GM12891 (cell line): ENCODE data around the gene DPRX.

Experiments used
- POLR2A ChIP-seq: IDR thresholded peaks from 2 replicates; pipeline ENCODE4 v1.6.1; 2011; ENCODE audit warnings: low read depth, low read length, control low read depth
- POLR2AphosphoS5 ChIP-seq: IDR thresholded peaks from 2 replicates; pipeline ENCODE4 v1.6.1; 2011; ENCODE audit warnings: low read depth, low read length, control low read depth
- SPI1 ChIP-seq: IDR thresholded peaks from 2 replicates; pipeline ENCODE4 v1.6.1; 2011; ENCODE audit warnings: low read depth, low read length, control low read depth
- TAF1 ChIP-seq: IDR thresholded peaks from 2 replicates; pipeline ENCODE4 v1.6.1; 2011; ENCODE audit warnings: low read depth, low read length, control low read depth

DNA sequence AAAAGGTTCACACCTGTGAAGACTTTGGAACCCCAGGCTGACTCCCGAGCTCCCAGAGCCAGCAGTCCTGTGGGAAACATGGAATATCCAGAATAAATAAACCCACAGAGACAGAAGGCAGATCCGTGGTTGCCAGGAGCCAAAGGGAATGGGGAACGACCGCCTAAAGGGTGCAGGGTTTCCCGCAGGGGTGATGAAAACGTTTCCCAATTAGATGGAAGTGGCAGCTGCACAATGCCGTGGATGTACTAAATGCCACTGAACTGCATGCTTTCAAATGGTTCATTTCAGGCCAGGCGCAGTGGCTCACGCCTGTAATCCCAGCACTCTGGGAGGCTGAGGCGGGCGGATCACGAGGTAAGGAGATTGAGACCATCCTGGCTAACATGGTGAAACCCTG is 23.4 kb upstream of the DPRX start:
- TF ChIP-seq POLR2A (no peak), POLR2AphosphoS5 (no peak), TAF1 (no peak), SPI1 (no peak)
